K562 (cell line): ENCODE measurements around the gene CEND1. TPM values are rescaled to one million over a fixed set of nuclear protein-coding genes. Genes with fewer than 3 reads are reported as not detected.

Source experiments
- CHD7 ChIP-seq: fragments of 200-600 bp; sonication (generic); IDR thresholded peaks from one replicate; pipeline ENCODE4 v1.6.1; 2012; ENCODE audit warnings: mild to moderate bottlenecking, low read depth, low read length, inconsistent platforms
- CREB1 ChIP-seq, 2 experiments: sonication (generic) in 1 of 2; formaldehyde crosslinking in 1 of 2; IDR thresholded peaks; 2 replicates each; pipeline versions ENCODE4 v1.6.1 to v1.8.0; 2012 to 2022; ENCODE audit warnings: inconsistent platforms in 1 of 2, mild to moderate bottlenecking in 1 of 2, missing genetic modification reagents in 1 of 2, moderate library complexity in 1 of 2
- ETV5 ChIP-seq: sonication (generic); formaldehyde crosslinking; IDR thresholded peaks from 2 replicates; pipeline ENCODE4 v1.4.0; 2020; ENCODE audit warnings: low read depth, mild to moderate bottlenecking, missing genetic modification reagents
- HMBOX1 ChIP-seq: sonication (generic); IDR thresholded peaks from 2 replicates; pipeline ENCODE4 v1.6.1; 2016
- HSF4 ChIP-seq: fragments of 250-450 bp; sonication (Bioruptor Pico); IDR thresholded peaks from 2 replicates; pipeline ENCODE4 v2.1.2; 2022; ENCODE audit warnings: mild to moderate bottlenecking, moderate library complexity, borderline replicate concordance
- KLF6 ChIP-seq: fragments of 250-450 bp; sonication (Bioruptor Pico); IDR thresholded peaks from 2 replicates; pipeline ENCODE4 v1.4.0; 2020; ENCODE audit warnings: mild to moderate bottlenecking, moderate library complexity, borderline replicate concordance
- LEF1 ChIP-seq: fragments of 450-650 bp; IDR thresholded peaks from 2 replicates; pipeline ENCODE4 v1.6.1; 2016; ENCODE audit warnings: mild to moderate bottlenecking
- PML ChIP-seq: IDR thresholded peaks from 2 replicates; pipeline ENCODE4 v1.6.1; 2012; ENCODE audit warnings: low read length, inconsistent platforms
- RAD21 ChIP-seq, 2 experiments: fragments of 250-450 bp in 1 of 2; fragments of 450-650 bp in 1 of 2; sonication (Bioruptor Pico) in 1 of 2; formaldehyde crosslinking in 1 of 2; IDR thresholded peaks in 1 of 2; conservative IDR thresholded peaks in 1 of 2; 2 replicates each; pipeline versions ENCODE4 v1.4.0 to v1.8.0; 2020 to 2022; ENCODE audit warnings: mild to moderate bottlenecking in 2 of 2, moderate library complexity in 1 of 2
- RBFOX2 ChIP-seq: fragments of 200-400 bp; formaldehyde crosslinking; IDR thresholded peaks from 2 replicates; pipeline ENCODE4 v1.6.1; 2017; ENCODE audit warnings: low read depth, mild to moderate bottlenecking, low read length, moderate library complexity
- RBM15 ChIP-seq: fragments of 200-400 bp; formaldehyde crosslinking; IDR thresholded peaks from 2 replicates; pipeline ENCODE4 v1.6.1; 2018; ENCODE audit warnings: mild to moderate bottlenecking, low read length, moderate library complexity; ENCODE audit not compliant: insufficient read depth
- TAF1 ChIP-seq: IDR thresholded peaks from 2 replicates; pipeline ENCODE4 v1.6.1; 2011; ENCODE audit warnings: mild to moderate bottlenecking, low read length, moderate library complexity; ENCODE audit not compliant: insufficient read depth, control insufficient read depth, severe bottlenecking; ENCODE audit errors: extremely low read depth
- ZEB2 ChIP-seq: fragments of 450-650 bp; IDR thresholded peaks from 2 replicates; pipeline ENCODE4 v1.6.1; 2016
- ZFX ChIP-seq: sonication (generic); formaldehyde crosslinking; IDR thresholded peaks from 2 replicates; pipeline ENCODE4 v1.8.0; 2022; ENCODE audit warnings: mild to moderate bottlenecking, missing genetic modification reagents, moderate library complexity
- ZNF780A ChIP-seq: fragments of 250-450 bp; sonication (Bioruptor Pico); IDR thresholded peaks from 2 replicates; pipeline ENCODE4 v1.5.0; 2021; ENCODE audit warnings: mild to moderate bottlenecking
- polyA plus RNA-seq, 8 experiments: library from polyadenylated mRNA; depleted of rRNA in 4 of 8; stranded (reverse) in 5 of 8; unstranded in 3 of 8; fragments of >200 nt; fragmentation: Nextera tagmentation in 2 of 8; fragmentation: Illumina TruSeq in 1 of 8; extraction: Ambion mirVana in 2 of 8; extraction: Trizol in 1 of 8; gene quantifications; 2 replicates each; pipeline versions ENCODE4 v1.2.1 to v1.2.3, GENCODE V29; 2011 to 2014; ENCODE audit warnings: inconsistent platforms in 1 of 8, missing spikeins in 1 of 8
- total RNA-seq, 7 experiments: library from RNA; depleted of rRNA in 6 of 7; stranded (reverse); fragments of >200 nt in 6 of 7; fragmentation: Illumina TruSeq in 2 of 7; extraction: Trizol in 2 of 7; gene quantifications; 2 replicates each; pipeline versions ENCODE4 v1.2.1 to v1.2.3, GENCODE V29; 2011 to 2021; ENCODE audit warnings: low replicate concordance in 1 of 7

CEND1 gene
- total and polyA plus RNA-seq, 9 of the 15 experiments (the other 6 are each of a cell fraction or from before 2014, with no cell fraction given): 0.13 to 0.18 (median 0.16) TPM; not detected in 6

GRCh38 chr11:827146-827896 lies 37.4 kb upstream of the CEND1 start (continued):
- no peak for TF ChIP-seq ZNF780A
- no peak for TF ChIP-seq PML
- peak; percentile 39 for TF ChIP-seq TAF1
- no peak for TF ChIP-seq RBM15
- TF ChIP-seq ETV5 (CRISPR knock-in tag): peak; percentile 53; the same call in 1 of the 2 replicates
- no peak for TF ChIP-seq RAD21 (CRISPR knock-in tag; conservative IDR thresholded peaks at IDR 0.05 in 1 of 2, IDR thresholded peaks at IDR 0.05 in 1 of 2)
- TF ChIP-seq ZEB2: peak; percentile 54; the same call in 1 of the 2 replicates
- 0 out of 2 replicates have a peak, but pooled peaks have one; percentile 26 for TF ChIP-seq KLF6
- no peak for TF ChIP-seq HMBOX1
- peak; percentile 86 for TF ChIP-seq ZFX (CRISPR knock-in tag)
- TF ChIP-seq RBFOX2: peak; percentile 86
- TF ChIP-seq LEF1: peak; percentile 48; the same call in 1 of the 2 replicates
- TF ChIP-seq HSF4 (CRISPR knock-in tag): no peak
- no peak for TF ChIP-seq CHD7
- TF ChIP-seq CREB1 (IDR thresholded peaks at IDR 0.05): 0 out of 2 replicates have a peak, but pooled peaks have one; percentile 13
- TF ChIP-seq CREB1 (CRISPR knock-in tag; IDR thresholded peaks at IDR 0.05): no peak
